HEK293 (cell line): ENCODE data around the gene THBS2.

Source experiments
- MZF1 ChIP-seq: fragments of 450-650 bp; formaldehyde crosslinking; IDR thresholded peaks from 2 replicates; pipeline ENCODE4 v1.5.1; 2017; ENCODE audit warnings: missing biosample characterization, missing genetic modification characterization, borderline replicate concordance
- SETDB1 ChIP-seq: IDR thresholded peaks from one replicate; pipeline ENCODE4 v1.6.1; 2017; ENCODE audit warnings: mild to moderate bottlenecking, low read length, moderate library complexity, mixed read lengths; ENCODE audit not compliant: insufficient read length
- ZFP37 ChIP-seq: fragments of 450-650 bp; formaldehyde crosslinking; IDR thresholded peaks from 2 replicates; pipeline ENCODE4 v1.5.1; 2016; ENCODE audit warnings: missing biosample characterization, missing genetic modification characterization
- ZNF10 ChIP-seq: fragments of 450-650 bp; formaldehyde crosslinking; IDR thresholded peaks from 2 replicates; pipeline ENCODE4 v1.5.1; 2017; ENCODE audit warnings: missing biosample characterization, missing genetic modification characterization
- ZNF155 ChIP-seq: fragments of 450-650 bp; formaldehyde crosslinking; IDR thresholded peaks from 2 replicates; pipeline ENCODE4 v1.5.1; 2016; ENCODE audit warnings: missing biosample characterization, missing genetic modification characterization
- ZNF24 ChIP-seq: fragments of 450-650 bp; formaldehyde crosslinking; IDR thresholded peaks from 2 replicates; pipeline ENCODE4 v1.5.1; 2016; ENCODE audit warnings: missing biosample characterization, missing genetic modification characterization
- ZNF558 ChIP-seq: fragments of 450-650 bp; formaldehyde crosslinking; IDR thresholded peaks from 2 replicates; pipeline ENCODE4 v1.5.1; 2016; ENCODE audit warnings: missing biosample characterization, missing genetic modification characterization
- ZNF585B ChIP-seq: fragments of 450-650 bp; formaldehyde crosslinking; IDR thresholded peaks from 2 replicates; pipeline ENCODE4 v1.5.1; 2016; ENCODE audit warnings: missing biosample characterization, missing genetic modification characterization
- ZNF777 ChIP-seq: fragments of 450-650 bp; formaldehyde crosslinking; IDR thresholded peaks from 2 replicates; pipeline ENCODE4 v1.5.1; 2017; ENCODE audit warnings: missing biosample characterization, missing genetic modification characterization, borderline replicate concordance
- ZNF785 ChIP-seq: fragments of 450-650 bp; formaldehyde crosslinking; IDR thresholded peaks from 2 replicates; pipeline ENCODE4 v1.5.1; 2016; ENCODE audit warnings: missing biosample characterization, missing genetic modification characterization
- ZNF843 ChIP-seq: fragments of 450-650 bp; formaldehyde crosslinking; IDR thresholded peaks from 2 replicates; pipeline ENCODE4 v1.5.1; 2016; ENCODE audit warnings: missing biosample characterization, missing genetic modification characterization
- TF ChIP-seq, protein P1 (sequence below): fragments of 450-650 bp; formaldehyde crosslinking; IDR thresholded peaks from 2 replicates; pipeline ENCODE4 v1.5.1; 2016; ENCODE audit warnings: missing biosample characterization, missing genetic modification characterization
- TF ChIP-seq, protein P2 (sequence below): fragments of 450-650 bp; formaldehyde crosslinking; IDR thresholded peaks from 2 replicates; pipeline ENCODE4 v1.5.1; 2017; ENCODE audit warnings: missing biosample characterization, mild to moderate bottlenecking, missing genetic modification characterization, moderate library complexity

DNA sequence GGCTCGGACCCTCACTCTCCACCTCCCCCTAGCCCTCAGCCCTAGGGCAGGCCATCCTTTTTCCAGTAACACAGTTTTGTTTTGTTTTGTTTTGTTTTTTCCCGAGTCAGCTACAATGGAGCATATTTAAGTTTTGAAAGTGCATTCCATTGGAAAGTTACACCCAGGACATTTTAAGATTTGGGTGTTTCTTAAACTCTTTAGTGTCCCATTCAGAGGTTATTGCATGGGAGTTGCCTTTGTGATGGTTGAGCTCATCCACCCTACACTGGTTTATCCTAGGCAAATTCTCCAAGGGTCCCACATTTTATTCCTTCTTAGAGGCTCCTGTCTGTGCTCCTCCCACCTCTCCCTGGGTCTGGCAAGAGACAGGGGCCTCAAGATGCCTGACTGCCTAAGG, 58.9 kb downstream of the THBS2 start:
- TF ChIP-seq, protein P1, sequence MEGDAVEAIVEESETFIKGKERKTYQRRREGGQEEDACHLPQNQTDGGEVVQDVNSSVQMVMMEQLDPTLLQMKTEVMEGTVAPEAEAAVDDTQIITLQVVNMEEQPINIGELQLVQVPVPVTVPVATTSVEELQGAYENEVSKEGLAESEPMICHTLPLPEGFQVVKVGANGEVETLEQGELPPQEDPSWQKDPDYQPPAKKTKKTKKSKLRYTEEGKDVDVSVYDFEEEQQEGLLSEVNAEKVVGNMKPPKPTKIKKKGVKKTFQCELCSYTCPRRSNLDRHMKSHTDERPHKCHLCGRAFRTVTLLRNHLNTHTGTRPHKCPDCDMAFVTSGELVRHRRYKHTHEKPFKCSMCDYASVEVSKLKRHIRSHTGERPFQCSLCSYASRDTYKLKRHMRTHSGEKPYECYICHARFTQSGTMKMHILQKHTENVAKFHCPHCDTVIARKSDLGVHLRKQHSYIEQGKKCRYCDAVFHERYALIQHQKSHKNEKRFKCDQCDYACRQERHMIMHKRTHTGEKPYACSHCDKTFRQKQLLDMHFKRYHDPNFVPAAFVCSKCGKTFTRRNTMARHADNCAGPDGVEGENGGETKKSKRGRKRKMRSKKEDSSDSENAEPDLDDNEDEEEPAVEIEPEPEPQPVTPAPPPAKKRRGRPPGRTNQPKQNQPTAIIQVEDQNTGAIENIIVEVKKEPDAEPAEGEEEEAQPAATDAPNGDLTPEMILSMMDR: no peak
- TF ChIP-seq ZNF843: no peak
- TF ChIP-seq SETDB1: no peak
- no peak for TF ChIP-seq ZFP37 (tag by site-specific recombination)
- no peak for TF ChIP-seq ZNF558 (tag by site-specific recombination)
- TF ChIP-seq ZNF785 (tag by site-specific recombination): no peak
- TF ChIP-seq ZNF585B (tag by site-specific recombination): no peak
- no peak for TF ChIP-seq MZF1 (tag by site-specific recombination)
- TF ChIP-seq ZNF10: no peak
- no peak for TF ChIP-seq ZNF24 (tag by site-specific recombination)
- no peak for TF ChIP-seq ZNF777 (tag by site-specific recombination)
- TF ChIP-seq, protein P2, sequence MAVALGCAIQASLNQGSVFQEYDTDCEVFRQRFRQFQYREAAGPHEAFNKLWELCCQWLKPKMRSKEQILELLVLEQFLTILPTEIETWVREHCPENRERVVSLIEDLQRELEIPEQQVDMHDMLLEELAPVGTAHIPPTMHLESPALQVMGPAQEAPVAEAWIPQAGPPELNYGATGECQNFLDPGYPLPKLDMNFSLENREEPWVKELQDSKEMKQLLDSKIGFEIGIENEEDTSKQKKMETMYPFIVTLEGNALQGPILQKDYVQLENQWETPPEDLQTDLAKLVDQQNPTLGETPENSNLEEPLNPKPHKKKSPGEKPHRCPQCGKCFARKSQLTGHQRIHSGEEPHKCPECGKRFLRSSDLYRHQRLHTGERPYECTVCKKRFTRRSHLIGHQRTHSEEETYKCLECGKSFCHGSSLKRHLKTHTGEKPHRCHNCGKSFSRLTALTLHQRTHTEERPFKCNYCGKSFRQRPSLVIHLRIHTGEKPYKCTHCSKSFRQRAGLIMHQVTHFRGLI (tag by site-specific recombination): no peak
- no peak for TF ChIP-seq ZNF155 (tag by site-specific recombination)
